Measurements from ENCODE around the gene ANAPC5. TPM values are rescaled to one million over a fixed set of nuclear protein-coding genes. Genes with fewer than 3 reads are reported as not detected.
A peak's percentile ranks its signal among the peaks of the same experiment; 100 is the strongest.
"Not testable (repeated sequence)": the region's sequence is repeated elsewhere in the genome, so short reads cannot be mapped to it uniquely, and the experiment has no call there.

Gene ANAPC5
- total and polyA plus RNA-seq, 2 experiments from 2014 or later, result 128 to 144 TPM

GRCh38 chr12:121390856-121391255, 38.6 kb upstream of the ANAPC5 start:
- no peaks in the 10 kb centered on the region for H4K20me1 ChIP-seq (ENCODE audit: insufficient read depth)
- no peaks in the 10 kb centered on the region for H3K27me3 ChIP-seq (replicated peaks; ENCODE audit: insufficient read depth)
- no peak overlapping the region for H3K9ac ChIP-seq
- no peaks in the 10 kb centered on the region for H3K9me3 ChIP-seq (ENCODE audit: low read depth)
- H3K27ac ChIP-seq, result no peak overlapping the region
- WGBS, 2 experiments (ENCODE audit: low coverage in 1 of 2, low lambda C conversion rate in 2 of 2, missing lambda C conversion rate in 2 of 2), result 93% methylated on average over 2 of the region's 2 CpGs
- no peaks in the 10 kb centered on the region for H3K9me2 ChIP-seq (ENCODE audit: insufficient read depth)
- in situ Hi-C loops (cut with MboI), result no loop called here
- H3K4me1 ChIP-seq (ENCODE audit: insufficient read depth), result peaks cover 13% of the 10 kb centered on the region; the same call in 1 of the 2 replicates
- DNase-seq, result no peak
- H3K79me2 ChIP-seq (ENCODE audit: insufficient read depth), result no peaks in the 10 kb centered on the region
- no peak overlapping the region for H3K4me3 ChIP-seq
- H3F3A ChIP-seq (ENCODE audit: insufficient read depth), result peaks cover 4% of the 10 kb centered on the region; the same call in 1 of the 2 replicates
- no peak overlapping the region for H3K4me2 ChIP-seq (ENCODE audit: unreplicated experiment)
- no peak for TF ChIP-seq EZH2 (IDR thresholded peaks at IDR 0.05; ENCODE audit: insufficient read depth, poor library complexity, severe bottlenecking)
- TF ChIP-seq EZH2phosphoT487 (IDR thresholded peaks at IDR 0.05; ENCODE audit: insufficient read depth, low read depth), result no peak
- H2AFZ ChIP-seq, result no peak overlapping the region
- H3K36me3 ChIP-seq (ENCODE audit: low read depth), result no peaks in the 10 kb centered on the region

- H3K9ac ChIP-seq, result no peak overlapping the region
- H3K4me2 ChIP-seq (ENCODE audit: unreplicated experiment), result peak overlapping the region; percentile 18
- no peak overlapping the region for H3K4me3 ChIP-seq
- no peaks in the 10 kb centered on the region for H3K9me2 ChIP-seq (ENCODE audit: insufficient read depth)
- DNase-seq, result peak; percentile 82
- no peaks in the 10 kb centered on the region for H3K79me2 ChIP-seq (ENCODE audit: insufficient read depth)
- WGBS, 2 experiments (ENCODE audit: low coverage in 1 of 2, low lambda C conversion rate in 2 of 2, missing lambda C conversion rate in 2 of 2), result 37 to 50% methylated on average over 5 of the region's 5 CpGs
- H2AFZ ChIP-seq, result peak overlapping the region; percentile 56
- H4K20me1 ChIP-seq (ENCODE audit: insufficient read depth), result no peaks in the 10 kb centered on the region
- H3K4me1 ChIP-seq (ENCODE audit: insufficient read depth), result peaks cover 13% of the 10 kb centered on the region; the same call in 1 of the 2 replicates
- in situ Hi-C loops (cut with MboI), result no loop called here
- TF ChIP-seq EZH2phosphoT487 (IDR thresholded peaks at IDR 0.05; ENCODE audit: insufficient read depth, low read depth) (no peak), EZH2 (IDR thresholded peaks at IDR 0.05; ENCODE audit: insufficient read depth, poor library complexity, severe bottlenecking) (no peak)
- H3K27ac ChIP-seq, result peak overlapping the region; percentile 32
- H3K9me3 ChIP-seq (ENCODE audit: low read depth), result no peaks in the 10 kb centered on the region
- H3K27me3 ChIP-seq (replicated peaks; ENCODE audit: insufficient read depth), result no peaks in the 10 kb centered on the region
- H3F3A ChIP-seq (ENCODE audit: insufficient read depth), result peaks cover 4% of the 10 kb centered on the region; the same call in 1 of the 2 replicates
- H3K36me3 ChIP-seq (ENCODE audit: low read depth), result no peaks in the 10 kb centered on the region
These were observed 36.3 kb upstream of the ANAPC5 start for GRCh38 chr12:121388421-121388981.

DNA sequence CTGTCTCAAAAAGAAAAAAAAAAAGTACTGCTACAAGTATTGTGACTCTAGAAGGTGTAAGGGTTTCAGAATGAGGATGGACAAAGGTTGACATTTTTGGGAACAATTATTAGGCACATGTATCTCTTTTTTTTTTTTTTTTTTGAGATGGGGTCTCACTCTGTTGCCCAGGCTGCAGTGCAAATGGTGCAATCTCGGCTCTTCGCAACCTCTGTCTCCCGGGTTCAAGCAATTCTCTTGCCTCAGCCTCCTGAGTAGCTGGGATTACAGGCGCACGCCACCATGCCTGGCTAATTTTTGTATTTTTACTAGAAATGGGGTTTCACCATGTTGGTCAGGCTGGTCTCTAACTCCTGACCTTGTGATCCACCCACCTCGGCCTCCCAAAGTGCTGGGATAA, 32.7 kb upstream of the ANAPC5 start:
- in situ Hi-C loops (cut with MboI); H3K9ac ChIP-seq: not testable (repeated sequence)
- 69 to 73% methylated on average over 6 of the region's 6 CpGs for WGBS, 2 experiments (ENCODE audit: low coverage in 1 of 2, low lambda C conversion rate in 2 of 2, missing lambda C conversion rate in 2 of 2)

GRCh38 chr12:121383601-121384021, 31.4 kb upstream of the ANAPC5 start:
- Histone ChIP-seq H3K27ac (no peak overlapping the region), H3K4me3 (no peak overlapping the region), H3K4me2 (ENCODE audit: unreplicated experiment) (no peak overlapping the region), H3K9ac (no peak overlapping the region), H3F3A (ENCODE audit: insufficient read depth) (no peaks in the 10 kb centered on the region), H3K36me3 (ENCODE audit: low read depth) (no peaks in the 10 kb centered on the region), H2AFZ (no peak overlapping the region), H3K4me1 (ENCODE audit: insufficient read depth) (peaks cover 5% of the 10 kb centered on the region; the same call in 1 of the 2 replicates), H3K9me3 (ENCODE audit: low read depth) (no peaks in the 10 kb centered on the region), H4K20me1 (ENCODE audit: insufficient read depth) (no peaks in the 10 kb centered on the region), H3K79me2 (ENCODE audit: insufficient read depth) (no peaks in the 10 kb centered on the region), H3K27me3 (replicated peaks; ENCODE audit: insufficient read depth) (no peaks in the 10 kb centered on the region), H3K9me2 (ENCODE audit: insufficient read depth) (no peaks in the 10 kb centered on the region)
- 86 to 87% methylated on average over 9 of the region's 9 CpGs for WGBS, 2 experiments (ENCODE audit: low coverage in 1 of 2, low lambda C conversion rate in 2 of 2, missing lambda C conversion rate in 2 of 2)
- TF ChIP-seq EZH2 (IDR thresholded peaks at IDR 0.05; ENCODE audit: insufficient read depth, poor library complexity, severe bottlenecking) (no peak), EZH2phosphoT487 (IDR thresholded peaks at IDR 0.05; ENCODE audit: insufficient read depth, low read depth) (no peak)
- in situ Hi-C loops (cut with MboI), result no loop called here
- DNase-seq, result no peak

More for the DNA sequence above, 32.7 kb upstream of the ANAPC5 start:
- not testable (repeated sequence) for H3K9me3 ChIP-seq (ENCODE audit: low read depth); H3K4me2 ChIP-seq (ENCODE audit: unreplicated experiment); H4K20me1 ChIP-seq (ENCODE audit: insufficient read depth); H3K27me3 ChIP-seq (replicated peaks; ENCODE audit: insufficient read depth); H3K79me2 ChIP-seq (ENCODE audit: insufficient read depth); H3K27ac ChIP-seq; DNase-seq; H3K4me1 ChIP-seq (ENCODE audit: insufficient read depth); H3K4me3 ChIP-seq; H2AFZ ChIP-seq; H3K9me2 ChIP-seq (ENCODE audit: insufficient read depth); H3K36me3 ChIP-seq (ENCODE audit: low read depth); H3F3A ChIP-seq (ENCODE audit: insufficient read depth)

GRCh38 chr12:121379945-121380344, 27.7 kb upstream of the ANAPC5 start:
- Histone ChIP-seq H3K79me2 (ENCODE audit: insufficient read depth) (no peaks in the 10 kb centered on the region), H3K27me3 (replicated peaks; ENCODE audit: insufficient read depth) (no peaks in the 10 kb centered on the region), H3K4me2 (ENCODE audit: unreplicated experiment) (no peak overlapping the region), H3K9ac (no peak overlapping the region), H3K9me3 (ENCODE audit: low read depth) (no peaks in the 10 kb centered on the region), H2AFZ (no peak overlapping the region), H3K4me1 (ENCODE audit: insufficient read depth) (no peaks in the 10 kb centered on the region), H3K4me3 (no peak overlapping the region), H3F3A (ENCODE audit: insufficient read depth) (no peaks in the 10 kb centered on the region), H3K36me3 (ENCODE audit: low read depth) (no peaks in the 10 kb centered on the region), H4K20me1 (ENCODE audit: insufficient read depth) (no peaks in the 10 kb centered on the region), H3K27ac (no peak overlapping the region), H3K9me2 (ENCODE audit: insufficient read depth) (no peaks in the 10 kb centered on the region)
- in situ Hi-C loops (cut with MboI), result no loop called here
- DNase-seq, result no peak
- TF ChIP-seq EZH2phosphoT487 (IDR thresholded peaks at IDR 0.05; ENCODE audit: insufficient read depth, low read depth) (no peak), EZH2 (IDR thresholded peaks at IDR 0.05; ENCODE audit: insufficient read depth, poor library complexity, severe bottlenecking) (no peak)
- WGBS, 2 experiments (ENCODE audit: low coverage in 1 of 2, low lambda C conversion rate in 2 of 2, missing lambda C conversion rate in 2 of 2), result 75 to 78% methylated on average over 10 of the region's 10 CpGs
